ENCODE measurements around the gene NUDT3.

The NUDT3 gene

GRCh38 chr6:34435916-34436315, 43.4 kb upstream of the NUDT3 start:
- no peak overlapping the region for H3K4me2 ChIP-seq (ENCODE audit: low read length)
- no peak overlapping the region for H3K27ac ChIP-seq (ENCODE audit: low read depth, low read length, poor library complexity, severe bottlenecking)
- H4K20me1 ChIP-seq (ENCODE audit: insufficient read depth, low read length), result no peaks in the 10 kb centered on the region
- H3F3A ChIP-seq (ENCODE audit: insufficient read depth, low read length), result no peaks in the 10 kb centered on the region
- no peaks in the 10 kb centered on the region for H3K79me2 ChIP-seq (ENCODE audit: insufficient read depth, low read length)
- no peaks in the 10 kb centered on the region for H3K9me2 ChIP-seq (ENCODE audit: low read depth, low read length)
- H3K4me1 ChIP-seq (ENCODE audit: insufficient read depth, low read length, severe bottlenecking), result no peaks in the 10 kb centered on the region
- H3K27me3 ChIP-seq (ENCODE audit: insufficient read depth, low read length), result no peaks in the 10 kb centered on the region
- H3K36me3 ChIP-seq (ENCODE audit: insufficient read depth, low read length), result peaks cover 4% of the 10 kb centered on the region; the same call in 1 of the 2 replicates
- H2AFZ ChIP-seq (ENCODE audit: low read length), result no peak overlapping the region
- H3K9me3 ChIP-seq (ENCODE audit: low read length), result peaks cover 8% of the 10 kb centered on the region
- H3K9ac ChIP-seq (ENCODE audit: low read length), result no peak overlapping the region
- no peak for TF ChIP-seq EZH2 (IDR thresholded peaks at IDR 0.05; ENCODE audit: borderline replicate concordance, low read length)
- H3K4me3 ChIP-seq (ENCODE audit: low read depth, low read length, poor library complexity, severe bottlenecking), result no peak overlapping the region

DNA sequence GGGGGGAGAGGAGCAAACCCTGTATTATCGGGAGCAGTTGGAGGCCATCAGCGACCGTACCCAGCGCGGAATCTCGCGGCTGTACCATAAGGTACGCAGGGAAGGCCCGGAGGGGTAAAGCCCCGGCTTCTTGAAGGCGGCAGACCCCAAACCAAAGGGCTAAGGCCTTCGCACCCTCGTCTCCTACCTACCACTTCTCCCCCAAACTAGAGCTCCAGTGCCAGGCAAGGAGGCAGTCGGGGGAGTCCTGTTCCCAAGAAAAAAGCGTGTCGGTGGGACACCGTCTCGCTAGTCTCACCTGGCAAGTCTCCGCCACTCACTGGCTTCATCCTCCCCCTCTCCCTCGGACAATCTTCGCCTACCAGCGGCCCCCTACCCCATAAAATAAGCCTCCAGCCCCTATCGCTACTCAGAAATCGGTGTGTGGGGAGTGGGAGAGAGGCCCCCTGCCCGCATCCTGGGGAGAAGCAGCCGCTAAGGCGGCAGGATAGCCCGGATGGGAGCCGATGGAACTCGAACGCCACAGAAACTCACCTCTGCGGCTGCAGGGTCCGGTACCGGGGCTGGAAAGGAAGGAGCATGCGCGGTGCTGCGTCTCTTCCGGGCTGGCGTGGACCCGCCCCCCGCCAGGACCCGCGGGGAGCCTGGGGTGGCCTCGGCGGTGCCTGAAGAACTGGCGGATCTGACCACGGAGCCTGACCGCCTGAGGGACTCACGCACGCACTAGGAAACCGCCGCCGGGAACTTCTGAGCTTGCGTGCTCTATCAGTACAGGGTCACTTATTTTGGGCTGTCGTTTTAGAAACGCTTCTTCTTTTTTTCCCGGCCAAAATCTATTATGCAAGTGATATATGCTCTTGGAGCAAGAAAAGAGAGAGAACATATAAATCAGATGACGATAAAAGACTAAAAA, 33.3 kb upstream of the NUDT3 start, which contains the start of gene RPS10:
TSS of gene RPS10 (minus strand) at position 572 of the 913 bp plus-strand sequence. CDS start 848 bp downstream, outside the sequence.
- TF ChIP-seq, protein P1, sequence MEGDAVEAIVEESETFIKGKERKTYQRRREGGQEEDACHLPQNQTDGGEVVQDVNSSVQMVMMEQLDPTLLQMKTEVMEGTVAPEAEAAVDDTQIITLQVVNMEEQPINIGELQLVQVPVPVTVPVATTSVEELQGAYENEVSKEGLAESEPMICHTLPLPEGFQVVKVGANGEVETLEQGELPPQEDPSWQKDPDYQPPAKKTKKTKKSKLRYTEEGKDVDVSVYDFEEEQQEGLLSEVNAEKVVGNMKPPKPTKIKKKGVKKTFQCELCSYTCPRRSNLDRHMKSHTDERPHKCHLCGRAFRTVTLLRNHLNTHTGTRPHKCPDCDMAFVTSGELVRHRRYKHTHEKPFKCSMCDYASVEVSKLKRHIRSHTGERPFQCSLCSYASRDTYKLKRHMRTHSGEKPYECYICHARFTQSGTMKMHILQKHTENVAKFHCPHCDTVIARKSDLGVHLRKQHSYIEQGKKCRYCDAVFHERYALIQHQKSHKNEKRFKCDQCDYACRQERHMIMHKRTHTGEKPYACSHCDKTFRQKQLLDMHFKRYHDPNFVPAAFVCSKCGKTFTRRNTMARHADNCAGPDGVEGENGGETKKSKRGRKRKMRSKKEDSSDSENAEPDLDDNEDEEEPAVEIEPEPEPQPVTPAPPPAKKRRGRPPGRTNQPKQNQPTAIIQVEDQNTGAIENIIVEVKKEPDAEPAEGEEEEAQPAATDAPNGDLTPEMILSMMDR (IDR thresholded peaks at IDR 0.05; ENCODE audit: low read length), result no peak
- no peak for TF ChIP-seq EZH2 (IDR thresholded peaks at IDR 0.05; ENCODE audit: borderline replicate concordance, low read length)

DNA sequence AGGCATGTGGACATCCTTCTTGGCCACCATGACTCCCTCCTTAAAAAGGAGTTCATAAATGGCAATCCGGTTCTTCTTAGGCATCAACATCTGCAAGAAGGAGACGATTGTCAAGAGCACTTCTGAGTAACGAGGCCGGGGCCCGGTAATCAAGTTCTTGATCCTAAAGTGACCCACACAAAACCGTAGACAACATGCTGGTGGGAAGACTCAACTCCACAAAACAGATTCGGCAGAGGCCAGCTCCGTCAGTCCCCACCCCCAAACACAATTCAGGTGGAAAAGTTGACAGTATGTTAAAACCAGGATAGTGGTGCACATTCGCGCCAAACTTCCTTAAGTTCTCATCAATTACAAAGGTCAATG, 32.6 kb upstream of the NUDT3 start:
- Histone ChIP-seq H3K79me2 (ENCODE audit: insufficient read depth, low read length) (peaks cover 31% of the 10 kb centered on the region), H2AFZ (ENCODE audit: low read length) (no peak overlapping the region), H3K27me3 (ENCODE audit: insufficient read depth, low read length) (no peaks in the 10 kb centered on the region), H3K36me3 (ENCODE audit: insufficient read depth, low read length) (peaks cover 55% of the 10 kb centered on the region), H3K4me2 (ENCODE audit: low read length) (peak overlapping the region; percentile 98), H3K9me2 (ENCODE audit: low read depth, low read length) (no peaks in the 10 kb centered on the region), H3K4me1 (ENCODE audit: insufficient read depth, low read length, severe bottlenecking) (peaks cover 27% of the 10 kb centered on the region), H3F3A (ENCODE audit: insufficient read depth, low read length) (no peaks in the 10 kb centered on the region), H3K9ac (ENCODE audit: low read length) (peak overlapping the region; percentile 100), H3K27ac (ENCODE audit: low read depth, low read length, poor library complexity, severe bottlenecking) (peak overlapping the region; percentile 65), H4K20me1 (ENCODE audit: insufficient read depth, low read length) (no peaks in the 10 kb centered on the region), H3K9me3 (ENCODE audit: low read length) (no peaks in the 10 kb centered on the region; the same call in 1 of the 2 replicates), H3K4me3 (ENCODE audit: low read depth, low read length, poor library complexity, severe bottlenecking) (peak overlapping the region; percentile 95)
- no peak for TF ChIP-seq EZH2 (IDR thresholded peaks at IDR 0.05; ENCODE audit: borderline replicate concordance, low read length)
- TF ChIP-seq, protein P1 (IDR thresholded peaks at IDR 0.05; ENCODE audit: low read length), result no peak

More for the DNA sequence above, 33.3 kb upstream of the NUDT3 start, which contains the start of gene RPS10:
- Histone ChIP-seq H4K20me1 (ENCODE audit: insufficient read depth, low read length) (no peaks in the 10 kb centered on the region), H3K9ac (ENCODE audit: low read length) (peak within 1 kb of the TSS; percentile 100), H3K4me1 (ENCODE audit: insufficient read depth, low read length, severe bottlenecking) (peaks cover 27% of the 10 kb centered on the region), H3K9me2 (ENCODE audit: low read depth, low read length) (no peaks in the 10 kb centered on the region), H3K36me3 (ENCODE audit: insufficient read depth, low read length) (peaks cover 49% of the 10 kb centered on the region), H3K4me2 (ENCODE audit: low read length) (peak within 1 kb of the TSS; percentile 98), H3K79me2 (ENCODE audit: insufficient read depth, low read length) (peaks cover 31% of the 10 kb centered on the region), H3F3A (ENCODE audit: insufficient read depth, low read length) (no peaks in the 10 kb centered on the region), H2AFZ (ENCODE audit: low read length) (no peak within 1 kb of the TSS), H3K27ac (ENCODE audit: low read depth, low read length, poor library complexity, severe bottlenecking) (peak within 1 kb of the TSS; percentile 65), H3K27me3 (ENCODE audit: insufficient read depth, low read length) (no peaks in the 10 kb centered on the region; the same call in 1 of the 2 replicates), H3K4me3 (ENCODE audit: low read depth, low read length, poor library complexity, severe bottlenecking) (peak within 1 kb of the TSS; percentile 95), H3K9me3 (ENCODE audit: low read length) (peaks cover 3% of the 10 kb centered on the region)

All from OCI-LY1 (cell line).